Mesenchymal stem cell (in vitro differentiated cells and primary cell): Measurements from ENCODE around the gene SLC12A7.

Experiments
- DNase-seq: peaks from one replicate; pipeline ENCODE4 v3.0.0-alpha.2; 2013
- H2AFZ ChIP-seq: one replicate; pipeline ENCODE4 v1.6.1; 2013; ENCODE audit warnings: low read depth, mild to moderate bottlenecking, control low read depth, inconsistent platforms, low read length, moderate library complexity
- H2AK5ac ChIP-seq: 2 replicates; pipeline ENCODE4 v1.6.1; 2013; ENCODE audit warnings: low read length, moderate library complexity, mild to moderate bottlenecking, inconsistent platforms; ENCODE audit not compliant: severe bottlenecking
- H2BK120ac ChIP-seq: one replicate; pipeline ENCODE4 v1.6.1; 2013; ENCODE audit warnings: low read depth, mild to moderate bottlenecking, inconsistent platforms, low read length, moderate library complexity
- H2BK12ac ChIP-seq, 2 experiments: one replicate each; pipeline ENCODE4 v1.6.1; 2013; ENCODE audit warnings: inconsistent platforms in 2 of 2, low read length in 2 of 2, mild to moderate bottlenecking in 2 of 2, moderate library complexity in 2 of 2, control low read depth in 1 of 2
- H2BK15ac ChIP-seq: one replicate; pipeline ENCODE4 v1.6.1; 2013; ENCODE audit warnings: mild to moderate bottlenecking, low read depth, inconsistent platforms; ENCODE audit not compliant: poor library complexity, severe bottlenecking
- H2BK5ac ChIP-seq: 2 replicates; pipeline ENCODE4 v1.6.1; 2013; ENCODE audit warnings: low read depth, mild to moderate bottlenecking, low read length, control low read depth, inconsistent platforms; ENCODE audit not compliant: poor library complexity, severe bottlenecking
- H3K14ac ChIP-seq, 2 experiments: one replicate each; pipeline ENCODE4 v1.6.1; 2013; ENCODE audit warnings: inconsistent platforms in 2 of 2, low read length in 2 of 2, control low read depth in 1 of 2, mild to moderate bottlenecking in 1 of 2, moderate library complexity in 1 of 2
- H3K18ac ChIP-seq, 2 experiments: one replicate each; pipeline ENCODE4 v1.6.1; 2013; ENCODE audit warnings: inconsistent platforms in 2 of 2, low read length in 2 of 2, control low read depth in 1 of 2, low read depth in 1 of 2, mild to moderate bottlenecking in 1 of 2
- H3K23ac ChIP-seq, 2 experiments: one replicate each; pipeline ENCODE4 v1.6.1; 2013; ENCODE audit warnings: inconsistent platforms in 2 of 2, low read length in 2 of 2, mild to moderate bottlenecking in 2 of 2, moderate library complexity in 2 of 2, control low read depth in 1 of 2
- H3K27ac ChIP-seq: 2 replicates; pipeline ENCODE4 v1.5.1; 2013; ENCODE audit warnings: mild to moderate bottlenecking, moderate library complexity, low read length, control low read depth, inconsistent platforms; ENCODE audit not compliant: poor library complexity, severe bottlenecking
- H3K27me3 ChIP-seq, 2 experiments: 2 replicates each; pipeline versions ENCODE4 v1.6.1 to v1.7.0; 2013; ENCODE audit warnings: low read length in 2 of 2, mild to moderate bottlenecking in 2 of 2, moderate library complexity in 2 of 2, control low read depth in 1 of 2, inconsistent platforms in 1 of 2; ENCODE audit not compliant: control insufficient read depth in 1 of 2, insufficient read depth in 1 of 2
- H3K36me3 ChIP-seq, 2 experiments: 2 replicates each; pipeline versions ENCODE4 v1.6.1 to v1.7.0; 2013; ENCODE audit warnings: low read length in 2 of 2, control low read depth in 1 of 2, inconsistent platforms in 1 of 2, low read depth in 1 of 2, mild to moderate bottlenecking in 1 of 2; ENCODE audit not compliant: insufficient read depth in 2 of 2, control insufficient read depth in 1 of 2
- H3K4ac ChIP-seq, 2 experiments: one replicate each; pipeline ENCODE4 v1.6.1; 2013; ENCODE audit warnings: inconsistent platforms in 2 of 2, low read length in 2 of 2, mild to moderate bottlenecking in 2 of 2, moderate library complexity in 2 of 2, control low read depth in 1 of 2, low read depth in 1 of 2
- H3K4me1 ChIP-seq: 2 replicates; pipeline ENCODE4 v1.6.1; 2013; ENCODE audit warnings: low read depth, low read length, control low read depth; ENCODE audit not compliant: control insufficient read depth, insufficient read depth
- H3K4me2 ChIP-seq: 2 replicates; pipeline ENCODE4 v1.6.1; 2013; ENCODE audit warnings: low read length, mild to moderate bottlenecking, inconsistent platforms; ENCODE audit not compliant: poor library complexity, severe bottlenecking
- H3K4me3 ChIP-seq, 2 experiments: 2 replicates each; pipeline versions ENCODE4 v1.5.1 to v1.7.0; 2013; ENCODE audit warnings: low read length in 2 of 2, mild to moderate bottlenecking in 2 of 2, control low read depth in 1 of 2, low read depth in 1 of 2; ENCODE audit not compliant: insufficient read depth in 1 of 2
- H3K79me1 ChIP-seq: replicated peaks from 2 replicates; pipeline ENCODE4 v1.6.1; 2013; ENCODE audit warnings: mild to moderate bottlenecking, control low read depth, low read length, inconsistent platforms; ENCODE audit not compliant: poor library complexity, severe bottlenecking
- H3K9ac ChIP-seq: 2 replicates; pipeline ENCODE4 v1.7.0; 2013; ENCODE audit warnings: mild to moderate bottlenecking, low read length, moderate library complexity
- H3K9me3 ChIP-seq: 2 replicates; pipeline ENCODE4 v1.7.0; 2013; ENCODE audit warnings: mild to moderate bottlenecking, low read length; ENCODE audit not compliant: control insufficient read depth
- H4K8ac ChIP-seq: one replicate; pipeline ENCODE4 v1.6.1; 2013; ENCODE audit warnings: inconsistent platforms, mild to moderate bottlenecking, low read length, moderate library complexity
- H4K91ac ChIP-seq: one replicate; pipeline ENCODE4 v1.6.1; 2013; ENCODE audit warnings: mild to moderate bottlenecking, low read length, inconsistent platforms
- WGBS: methylation state at CpG from one replicate; pipeline ENCODE4 v1.1.7; 2013; ENCODE audit warnings: mixed read lengths; 5-methylcytosine and 5-hydroxymethylcytosine counted together

The SLC12A7 gene

GRCh38 chr5:1068895-1069719 lies 42.8 kb downstream of the SLC12A7 start:
- 97% methylated on average over 33 of the region's 33 CpGs for WGBS
- Histone ChIP-seq H3K9ac (no peak overlapping the region), H3K9me3 (no peaks in the 10 kb centered on the region), H2AK5ac (no peak overlapping the region), H3K23ac (no peak overlapping the region), H3K27me3 (no peaks in the 10 kb centered on the region), H4K8ac (no peak overlapping the region), H3K14ac (no peak overlapping the region), H3K79me1 (no peaks in the 10 kb centered on the region), H3K4ac (no peak overlapping the region), H2BK12ac (no peak overlapping the region), H3K18ac (no peak overlapping the region), H4K91ac (no peak overlapping the region), H3K36me3 (peaks cover 0 to 7% of the 10 kb centered on the region in 2 experiments), H2BK15ac (no peak overlapping the region), H2AFZ (no peak overlapping the region), H3K4me1 (peaks cover 2% of the 10 kb centered on the region), H2BK5ac (no peak overlapping the region), H3K4me3 (no peak overlapping the region), H2BK120ac (no peak overlapping the region), H3K4me2 (no peak overlapping the region), H3K27ac (no peak overlapping the region)
- no peak for DNase-seq

GRCh38 chr5:1068204-1068894 lies 43.5 kb downstream of the SLC12A7 start:
- DNase-seq = no peak
- H3K4me1 ChIP-seq = no peaks in the 10 kb centered on the region
- no peak overlapping the region for H3K9ac ChIP-seq
- no peak overlapping the region for H3K27ac ChIP-seq
- no peak overlapping the region for H3K4me2 ChIP-seq
- H4K8ac ChIP-seq = no peak overlapping the region
- H3K79me1 ChIP-seq = no peaks in the 10 kb centered on the region
- no peak overlapping the region for H2BK5ac ChIP-seq
- H2BK120ac ChIP-seq = no peak overlapping the region
- H3K4me3 ChIP-seq = no peak overlapping the region
- no peak overlapping the region for H2BK12ac ChIP-seq
- H3K36me3 ChIP-seq = peaks cover 0 to 5% of the 10 kb centered on the region in 2 experiments
- H2AFZ ChIP-seq = no peak overlapping the region
- no peak overlapping the region for H2AK5ac ChIP-seq
- H3K9me3 ChIP-seq = no peaks in the 10 kb centered on the region
- H4K91ac ChIP-seq = peak overlapping the region; percentile 27
- H3K27me3 ChIP-seq = no peaks in the 10 kb centered on the region
- H3K14ac ChIP-seq = no peak overlapping the region
- no peak overlapping the region for H2BK15ac ChIP-seq
- no peak overlapping the region for H3K23ac ChIP-seq
- no peak overlapping the region for H3K18ac ChIP-seq
- no peak overlapping the region for H3K4ac ChIP-seq
- WGBS = 94% methylated on average over 32 of the region's 34 CpGs

GRCh38 chr5:1067141-1068121 lies 44.4 kb downstream of the SLC12A7 start:
- Histone ChIP-seq H2AFZ (no peak overlapping the region), H4K91ac (no peak overlapping the region), H3K27me3 (no peaks in the 10 kb centered on the region), H3K4me1 (no peaks in the 10 kb centered on the region), H3K14ac (no peak overlapping the region), H3K27ac (no peak overlapping the region), H2AK5ac (no peak overlapping the region), H3K4me2 (no peak overlapping the region), H3K79me1 (no peaks in the 10 kb centered on the region), H4K8ac (no peak overlapping the region), H3K4ac (no peak overlapping the region), H2BK12ac (no peak overlapping the region), H3K23ac (no peak overlapping the region), H2BK120ac (no peak overlapping the region), H3K9me3 (no peaks in the 10 kb centered on the region), H2BK15ac (no peak overlapping the region), H2BK5ac (no peak overlapping the region), H3K36me3 (peaks cover 0 to 10% of the 10 kb centered on the region in 2 experiments), H3K18ac (no peak overlapping the region), H3K9ac (no peak overlapping the region), H3K4me3 (no peak overlapping the region)
- DNase-seq = no peak
- 93% methylated on average over 45 of the region's 45 CpGs for WGBS
